GM18511 (cell line): ENCODE data around the gene PDZD2.
A peak's percentile ranks its signal among the peaks of the same experiment; 100 is the strongest.
"Not testable (repeated sequence)": the region's sequence is repeated elsewhere in the genome, so short reads cannot be mapped to it uniquely, and the experiment has no call there.

ENCODE experiments used
- ATAC-seq: cut with Tn5 transposase; IDR thresholded peaks from one replicate; pipeline ENCODE4 v1.9.1; 2021; ENCODE audit warnings: mild to moderate bottlenecking, moderate library complexity; ENCODE audit not compliant: unreplicated experiment

PDZD2 gene

DNA sequence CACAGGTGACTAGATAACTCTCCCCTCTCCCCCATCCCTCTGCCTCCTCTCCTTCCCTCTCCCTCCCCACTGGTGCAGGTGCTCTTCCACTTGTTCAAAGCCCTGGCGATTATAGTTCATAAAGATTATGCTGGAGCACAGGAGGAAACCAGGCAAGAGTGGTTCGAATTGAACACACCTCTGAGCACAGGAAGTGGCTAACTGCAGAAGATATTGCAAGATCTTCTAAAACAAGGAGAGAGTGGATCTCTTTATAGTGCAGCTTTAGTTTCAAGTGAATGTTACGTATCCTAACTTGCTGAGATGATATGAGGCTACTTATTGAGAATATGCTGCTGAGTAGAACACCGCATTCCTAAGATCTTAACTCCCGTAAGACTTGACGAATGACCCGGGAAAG is 356.8 kb downstream of the PDZD2 start:
- no peak for ATAC-seq

DNA sequence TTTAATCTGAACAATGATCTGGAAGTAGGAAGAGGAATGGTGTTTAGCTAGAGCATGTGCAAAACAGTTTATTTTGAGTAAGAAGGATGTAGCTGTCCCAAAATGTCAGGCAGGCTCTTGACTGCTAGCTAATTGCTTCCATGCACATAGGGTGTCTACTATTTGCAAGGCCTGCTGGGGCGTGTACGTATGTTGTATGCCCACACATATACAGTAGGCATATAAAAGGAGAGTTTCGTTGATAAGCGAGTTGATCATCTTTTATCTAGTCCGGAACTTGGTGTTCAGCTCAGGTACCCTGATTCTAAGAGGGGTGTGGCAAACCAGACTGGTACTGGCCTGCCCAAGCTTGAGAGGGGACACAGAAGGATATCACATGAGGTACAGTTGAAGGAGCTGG is 358.0 kb downstream of the PDZD2 start:
- no peak for ATAC-seq

GRCh38 chr5:31999470-31999869 is 360.5 kb downstream of the PDZD2 start:
- no peak for ATAC-seq

DNA sequence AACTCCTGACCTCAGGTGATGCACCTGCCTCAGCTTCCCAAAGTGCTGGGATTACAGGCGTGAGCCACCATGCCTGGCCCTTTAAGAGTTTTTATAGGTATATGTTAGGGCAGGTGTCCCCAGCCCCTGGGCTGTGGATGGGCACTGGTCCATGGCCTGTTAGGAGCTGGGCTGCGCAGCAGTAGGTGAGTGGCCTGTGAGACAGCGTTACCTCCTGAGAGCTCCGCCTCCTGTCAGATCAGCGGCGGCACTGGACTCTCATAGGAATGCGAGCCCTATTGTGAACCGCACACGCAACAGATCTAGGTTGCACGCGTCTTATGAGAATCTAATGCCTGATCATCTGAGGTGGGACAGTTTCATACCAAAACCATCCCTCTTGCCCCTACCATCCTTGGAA is 361.8 kb downstream of the PDZD2 start:
- no peak for ATAC-seq

DNA sequence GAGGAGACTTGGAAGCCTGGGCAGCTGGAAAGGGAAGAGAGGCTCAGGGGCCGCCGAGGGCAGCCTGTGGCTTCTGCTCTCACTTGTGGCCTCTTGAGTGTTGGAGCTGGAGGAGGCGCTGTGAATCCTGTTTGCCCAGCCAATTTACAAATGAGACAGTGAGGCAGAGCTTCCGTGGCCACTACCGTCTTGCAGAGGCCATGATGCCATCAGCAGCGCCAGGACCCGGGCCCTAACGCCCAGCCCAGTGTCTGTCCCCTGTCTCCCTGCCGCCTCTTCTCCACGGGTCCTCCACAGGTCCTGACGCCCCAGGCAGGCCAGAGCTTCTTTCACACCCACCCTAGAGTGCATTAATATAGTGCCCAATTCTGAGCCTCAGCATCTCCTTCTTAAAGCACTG is 362.4 kb downstream of the PDZD2 start:
- ATAC-seq, result no peak

DNA sequence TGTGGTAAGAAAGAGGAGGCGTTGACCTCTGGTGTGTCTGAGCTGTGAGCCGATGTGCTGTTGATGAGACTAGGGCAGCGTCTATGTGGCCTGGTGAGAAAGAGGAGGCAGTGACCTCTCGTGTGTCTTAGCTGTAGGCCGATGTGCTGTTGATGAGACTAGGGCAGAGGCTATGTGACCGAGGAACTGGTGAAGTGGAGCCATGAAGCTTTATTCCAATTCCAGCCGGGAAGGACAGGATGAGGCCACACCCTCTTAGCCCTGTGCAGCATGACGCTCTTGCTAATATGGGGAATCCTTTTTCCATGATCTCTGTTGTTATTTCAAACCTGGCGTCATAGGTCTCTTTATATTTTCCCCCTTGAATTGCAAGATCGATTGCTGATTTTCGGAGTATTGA is 362.8 kb downstream of the PDZD2 start:
- no peak for ATAC-seq

- ATAC-seq, result no peak
Measured at GRCh38 chr5:32002755-32003154, 363.8 kb downstream of the PDZD2 start.

GRCh38 chr5:32003981-32004380 is 365.1 kb downstream of the PDZD2 start:
- no peak for ATAC-seq

GRCh38 chr5:32004404-32004803 is 365.5 kb downstream of the PDZD2 start:
- ATAC-seq, result peak; percentile 88

DNA sequence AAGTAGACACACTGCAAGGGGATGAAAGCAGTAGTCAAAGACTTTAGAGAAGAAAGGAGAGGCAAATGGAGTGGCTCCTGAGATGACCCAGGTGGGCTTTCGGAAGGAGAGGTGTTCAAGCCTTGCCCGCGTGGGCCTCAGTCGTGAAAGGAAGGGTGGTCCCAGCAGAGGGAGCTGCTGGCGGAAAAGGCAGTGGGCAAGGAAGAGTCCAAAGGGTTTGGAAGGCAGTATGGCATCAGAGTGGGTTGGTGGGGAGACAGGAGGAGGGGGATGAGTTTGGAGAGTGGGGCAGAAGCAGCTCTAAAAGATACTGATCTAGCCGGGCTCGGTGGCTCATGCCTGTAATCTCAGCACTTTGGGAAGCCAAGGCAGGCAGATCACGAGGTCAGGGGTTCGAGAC is 369.8 kb downstream of the PDZD2 start:
- ATAC-seq, result no peak

- ATAC-seq, result no peak
Measured at GRCh38 chr5:32013658-32014057, 374.7 kb downstream of the PDZD2 start.

- ATAC-seq, result no peak
Measured at GRCh38 chr5:32014096-32014745, 375.3 kb downstream of the PDZD2 start.

DNA sequence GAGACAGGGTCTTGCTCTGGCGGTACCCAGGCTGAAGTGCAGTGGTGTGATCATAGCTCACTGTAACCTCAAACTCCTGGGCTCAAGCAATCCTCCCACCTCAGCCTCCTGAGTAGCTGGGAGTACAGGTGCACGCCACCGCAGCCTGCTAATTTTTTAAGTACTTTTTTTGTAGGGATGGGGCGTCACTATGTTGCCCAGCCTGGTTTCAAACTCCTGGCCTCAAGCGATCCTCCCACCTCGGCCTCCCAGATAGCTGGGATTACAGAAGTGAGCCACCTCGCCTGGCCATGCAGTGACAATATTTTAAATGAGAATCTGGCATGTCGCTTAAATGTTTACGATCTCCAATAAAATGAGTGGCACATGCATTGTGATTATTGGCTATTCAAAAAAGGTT is 376.3 kb downstream of the PDZD2 start:
- not testable (repeated sequence) for ATAC-seq

- ATAC-seq, result no peak
Measured at GRCh38 chr5:32017692-32018367, 378.9 kb downstream of the PDZD2 start.

DNA sequence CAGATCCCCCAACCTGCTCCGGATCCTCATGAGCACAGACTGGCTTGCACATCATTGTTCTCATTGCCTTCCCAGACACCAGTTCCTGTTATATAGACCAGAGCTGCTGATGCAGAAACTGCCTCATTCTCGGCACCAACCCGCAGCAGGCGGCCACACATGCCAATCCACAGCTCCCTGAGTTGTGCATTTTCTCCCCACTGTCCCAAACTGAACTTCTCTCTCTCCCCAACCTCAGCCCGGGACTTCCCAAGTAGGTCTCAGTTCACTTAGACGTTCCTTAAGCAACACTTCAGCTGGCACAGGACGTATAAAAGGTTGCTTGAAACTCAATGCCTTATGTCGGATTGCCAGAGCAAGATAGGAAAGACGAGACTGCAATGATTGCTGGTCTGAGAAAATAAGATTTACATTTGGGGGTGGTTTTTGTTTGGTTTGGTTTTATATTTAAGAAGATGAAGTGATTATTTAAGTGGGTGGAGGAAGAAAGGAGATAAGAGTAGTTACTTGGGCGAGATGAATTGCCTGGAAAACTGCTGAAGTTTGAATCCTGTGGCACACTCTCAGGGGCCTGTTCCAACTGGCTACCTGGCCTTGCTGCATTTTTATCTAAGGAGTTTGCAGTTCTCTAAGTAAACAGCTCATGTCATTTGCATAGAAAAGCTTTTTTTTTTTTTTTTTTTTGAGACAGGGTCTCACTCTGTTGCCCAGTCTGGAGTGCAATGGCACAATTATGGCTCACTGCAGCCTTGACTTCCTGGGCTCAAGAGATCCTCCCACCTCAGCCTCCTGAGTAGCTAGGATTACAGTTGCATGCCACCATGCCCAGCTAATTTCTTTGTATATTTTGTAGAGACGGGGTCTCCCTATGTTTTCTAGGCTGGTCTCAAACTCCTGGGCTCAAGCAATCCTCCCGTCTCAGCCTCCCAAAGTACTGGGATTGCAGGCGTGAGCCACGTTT is 379.8 kb downstream of the PDZD2 start:
- ATAC-seq, result no peak

- ATAC-seq, result peak; percentile 91
Measured at GRCh38 chr5:32020271-32020670, 381.3 kb downstream of the PDZD2 start.

GRCh38 chr5:32020946-32021345 is 382.0 kb downstream of the PDZD2 start:
- no peak for ATAC-seq

GRCh38 chr5:32021771-32022170 is 382.8 kb downstream of the PDZD2 start:
- no peak for ATAC-seq

DNA sequence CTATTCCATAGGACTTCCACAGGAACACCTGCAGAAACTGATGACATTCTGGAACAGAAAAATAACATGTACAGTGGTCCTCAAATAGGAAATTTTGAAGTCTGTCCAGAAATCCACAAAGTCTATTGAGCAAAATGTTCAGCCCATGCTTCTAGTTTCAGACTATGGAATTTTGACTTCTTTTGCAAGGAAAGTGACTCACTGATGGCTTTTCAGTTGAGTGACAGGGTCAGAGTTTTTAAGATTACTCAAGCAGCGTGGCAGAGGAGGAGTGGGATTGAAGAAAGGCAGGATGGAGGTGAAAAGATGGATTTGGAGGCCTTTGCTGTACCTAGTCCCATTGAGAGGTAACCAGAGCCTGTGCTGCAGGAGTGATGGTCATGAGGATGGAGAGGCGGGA is 383.7 kb downstream of the PDZD2 start:
- no peak for ATAC-seq

DNA sequence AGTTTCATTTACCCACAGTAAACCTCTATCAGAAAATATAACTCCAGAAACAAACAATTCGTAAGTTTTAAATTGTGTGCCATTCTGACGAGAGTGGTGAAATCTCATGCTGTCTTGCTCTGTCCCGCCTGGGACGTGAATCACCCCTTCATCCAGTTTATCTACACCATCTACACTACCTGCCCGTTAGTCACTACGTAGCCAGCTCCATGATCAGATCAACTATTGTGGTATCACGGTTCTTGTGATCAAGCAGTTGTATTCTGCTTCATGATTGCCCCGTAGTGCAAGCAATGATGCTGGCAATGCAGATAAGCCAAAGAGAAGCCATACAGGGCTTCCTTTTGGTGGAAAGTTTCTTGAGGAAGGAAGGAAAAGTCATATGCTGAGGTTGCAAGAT is 384.9 kb downstream of the PDZD2 start:
- ATAC-seq, result no peak

DNA sequence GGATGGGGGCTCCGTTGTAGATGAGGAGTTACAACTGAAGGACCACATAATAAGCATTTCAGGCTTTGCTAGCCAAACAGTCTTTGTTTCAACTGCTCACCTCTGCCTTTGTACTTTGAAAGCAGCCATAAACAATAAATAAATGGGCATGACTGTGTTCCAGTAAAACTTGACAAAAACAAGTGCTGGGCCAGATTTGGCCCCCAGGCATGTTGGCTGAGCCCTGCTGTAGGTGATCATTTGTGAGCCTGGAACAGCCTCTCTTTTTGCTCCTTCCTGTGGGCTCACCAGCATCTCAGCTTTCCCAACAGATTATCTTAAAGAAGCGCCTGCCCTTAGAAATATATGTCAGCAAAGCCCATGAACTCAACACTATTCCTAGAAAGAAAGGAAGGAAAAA is 385.8 kb downstream of the PDZD2 start:
- ATAC-seq, result no peak
